Measurements from ENCODE around the gene SPAG9. TPM values are rescaled to one million over a fixed set of nuclear protein-coding genes. Genes with fewer than 3 reads are reported as not detected.
A peak's percentile ranks its signal among the peaks of the same experiment; 100 is the strongest.

Gene SPAG9
- total RNA-seq, 1 experiment from 2014 or later: 54.3 TPM

DNA sequence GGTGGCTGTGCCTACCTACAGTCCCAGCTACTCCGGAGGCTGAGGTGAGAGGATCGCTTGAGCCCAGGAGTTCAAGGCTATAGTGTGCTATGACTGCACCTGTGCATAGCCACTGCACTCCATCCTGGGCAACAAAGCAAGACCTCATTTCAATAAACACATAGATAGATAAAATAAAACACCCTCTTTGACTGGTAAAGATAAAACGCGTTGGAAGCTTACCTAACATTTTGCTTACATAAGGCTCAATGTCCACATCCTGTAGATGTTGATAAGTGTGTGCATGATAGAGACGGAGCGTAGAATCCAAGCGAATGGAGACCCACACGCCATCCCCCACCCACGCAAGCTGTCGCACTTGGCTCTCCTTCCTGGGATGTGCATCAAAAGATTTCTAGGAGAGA, 141.1 kb downstream of the SPAG9 start:
- peak overlapping the region in 1 of 3 experiments; percentile 44; a peak in 1 of 7 replicates for H3K27ac Mint-ChIP-seq
- no peak overlapping the region for H3K23ac ChIP-seq (ENCODE audit: insufficient read length, low read depth, low read length)
- no peak overlapping the region for H2AK5ac ChIP-seq (ENCODE audit: insufficient read length, low read length)
- H3K14ac ChIP-seq (ENCODE audit: insufficient read depth, low read length): no peak overlapping the region
- no peaks in the 10 kb centered on the region for H4K20me1 ChIP-seq (ENCODE audit: control insufficient read depth, insufficient read depth, insufficient read length)
- no peaks in the 10 kb centered on the region for H3K27me3 Mint-ChIP-seq (ENCODE audit: low read depth)
- no peak overlapping the region for H4K91ac ChIP-seq (ENCODE audit: insufficient read length, low read depth, low read length)
- H3K9me3 Mint-ChIP-seq: no peaks in the 10 kb centered on the region
- no peak overlapping the region for H2BK15ac ChIP-seq (ENCODE audit: low read depth, low read length)
- no peak overlapping the region for H2BK20ac ChIP-seq (ENCODE audit: low read depth, low read length, poor library complexity, severe bottlenecking)
- no peaks in the 10 kb centered on the region for H3K23me2 ChIP-seq (ENCODE audit: insufficient read length, low read depth, low read length, poor library complexity, severe bottlenecking)
- no peak overlapping the region for H2AFZ ChIP-seq (ENCODE audit: low read length)
- no peak overlapping the region for H3K18ac ChIP-seq (ENCODE audit: insufficient read length, low read depth, low read length)
- no peak overlapping the region for H3K9ac ChIP-seq (ENCODE audit: extremely low read depth, insufficient read length, low read length)
- no CpG with 5 or more reads among the region's 10 CpGs for WGBS (ENCODE audit: extremely low coverage, insufficient read length, low lambda C conversion rate)
- H3K56ac ChIP-seq (ENCODE audit: insufficient read length, low read depth, low read length): no peak overlapping the region
- no peak overlapping the region for H4K8ac ChIP-seq (replicated peaks; ENCODE audit: insufficient read length, low read depth, low read length)
- no peak overlapping the region for H2BK12ac ChIP-seq (ENCODE audit: insufficient read length, low read depth, low read length)
- no peaks in the 10 kb centered on the region for H3K9me3 ChIP-seq (ENCODE audit: control insufficient read depth, low read depth, low read length)
- TF ChIP-seq, protein P1, sequence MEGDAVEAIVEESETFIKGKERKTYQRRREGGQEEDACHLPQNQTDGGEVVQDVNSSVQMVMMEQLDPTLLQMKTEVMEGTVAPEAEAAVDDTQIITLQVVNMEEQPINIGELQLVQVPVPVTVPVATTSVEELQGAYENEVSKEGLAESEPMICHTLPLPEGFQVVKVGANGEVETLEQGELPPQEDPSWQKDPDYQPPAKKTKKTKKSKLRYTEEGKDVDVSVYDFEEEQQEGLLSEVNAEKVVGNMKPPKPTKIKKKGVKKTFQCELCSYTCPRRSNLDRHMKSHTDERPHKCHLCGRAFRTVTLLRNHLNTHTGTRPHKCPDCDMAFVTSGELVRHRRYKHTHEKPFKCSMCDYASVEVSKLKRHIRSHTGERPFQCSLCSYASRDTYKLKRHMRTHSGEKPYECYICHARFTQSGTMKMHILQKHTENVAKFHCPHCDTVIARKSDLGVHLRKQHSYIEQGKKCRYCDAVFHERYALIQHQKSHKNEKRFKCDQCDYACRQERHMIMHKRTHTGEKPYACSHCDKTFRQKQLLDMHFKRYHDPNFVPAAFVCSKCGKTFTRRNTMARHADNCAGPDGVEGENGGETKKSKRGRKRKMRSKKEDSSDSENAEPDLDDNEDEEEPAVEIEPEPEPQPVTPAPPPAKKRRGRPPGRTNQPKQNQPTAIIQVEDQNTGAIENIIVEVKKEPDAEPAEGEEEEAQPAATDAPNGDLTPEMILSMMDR (conservative IDR thresholded peaks at IDR 0.05): no peak
- H3K4me1 ChIP-seq (ENCODE audit: insufficient read depth, low read length): no peaks in the 10 kb centered on the region
- peaks cover 21 to 65% (median 62%) of the 10 kb centered on the region in 3 experiments; a peak in 6 of 7 replicates for H3K36me3 Mint-ChIP-seq (ENCODE audit: insufficient read depth in 1 of 3, low read depth in 3 of 3)
- no peak overlapping the region for H2BK5ac ChIP-seq (ENCODE audit: insufficient read length, low read length)
- H3K4me2 ChIP-seq (ENCODE audit: insufficient read depth, insufficient read length, low read length): no peak overlapping the region
- no peak overlapping the region for H3K4ac ChIP-seq (ENCODE audit: low read depth, low read length)
- H2BK120ac ChIP-seq (ENCODE audit: low read depth, low read length, poor library complexity, severe bottlenecking): no peak overlapping the region
- H3K27ac ChIP-seq (ENCODE audit: insufficient read length, low read depth, low read length): no peak overlapping the region
- no peak for DNase-seq
- H3K79me1 ChIP-seq (ENCODE audit: insufficient read depth, low read depth, low read length, poor library complexity, severe bottlenecking): no peaks in the 10 kb centered on the region
- no peak overlapping the region for H3T11ph ChIP-seq (ENCODE audit: low read length)
- H4K5ac ChIP-seq (ENCODE audit: insufficient read length, low read depth, low read length): no peak overlapping the region
- no peaks in the 10 kb centered on the region for H3K27me3 ChIP-seq (ENCODE audit: insufficient read depth, low read length)
- no peaks in the 10 kb centered on the region for H3K79me2 ChIP-seq (ENCODE audit: insufficient read depth, low read length)
- no peaks in the 10 kb centered on the region for H3K4me1 Mint-ChIP-seq
- no peak overlapping the region for H3K4me3 Mint-ChIP-seq

Data from H9 (cell line).